NK-92 (cell line): Measurements from ENCODE around the gene FOXP1.
"Not testable (repeated sequence)": the region's sequence is repeated elsewhere in the genome, so short reads cannot be mapped to it uniquely, and the experiment has no call there.

Experiments used
- DNase-seq: peaks from one replicate; lab custom pipeline; 2025; ENCODE audit not compliant: unreplicated experiment; lab: John Stamatoyannopoulos, UW

FOXP1 gene

GRCh38 chr3:71454512-71455403 is 128.8 kb downstream of the FOXP1 start:
- no peak for DNase-seq

- no peak for DNase-seq
Observed at GRCh38 chr3:71453822-71454511, 129.6 kb downstream of the FOXP1 start.

- DNase-seq: no peak
Observed at GRCh38 chr3:71453319-71453718, 130.2 kb downstream of the FOXP1 start.

GRCh38 chr3:71451812-71452211 is 131.7 kb downstream of the FOXP1 start:
- no peak for DNase-seq

- DNase-seq: no peak
Observed at GRCh38 chr3:71451060-71451459, 132.5 kb downstream of the FOXP1 start.

- no peak for DNase-seq
Observed at GRCh38 chr3:71450162-71450561, 133.4 kb downstream of the FOXP1 start.

- DNase-seq: no peak
Observed at GRCh38 chr3:71447803-71448202, 135.7 kb downstream of the FOXP1 start.

- DNase-seq: no peak
Observed at GRCh38 chr3:71447197-71447596, 136.3 kb downstream of the FOXP1 start.

GRCh38 chr3:71446734-71447133 is 136.8 kb downstream of the FOXP1 start:
- no peak for DNase-seq

- DNase-seq: no peak
Observed at GRCh38 chr3:71446260-71446659, 137.3 kb downstream of the FOXP1 start.

GRCh38 chr3:71444861-71445259 is 138.7 kb downstream of the FOXP1 start:
- no peak for DNase-seq

- no peak for DNase-seq
Observed at GRCh38 chr3:71444028-71444860, 139.3 kb downstream of the FOXP1 start.

- DNase-seq: no peak
Observed at GRCh38 chr3:71443332-71443731, 140.2 kb downstream of the FOXP1 start.

- DNase-seq: no peak
Observed at GRCh38 chr3:71442652-71443042, 140.9 kb downstream of the FOXP1 start.

GRCh38 chr3:71441925-71442651 is 141.4 kb downstream of the FOXP1 start:
- DNase-seq: no peak

- no peak for DNase-seq
Observed at GRCh38 chr3:71441217-71441924, 142.2 kb downstream of the FOXP1 start.

- DNase-seq: no peak
Observed at GRCh38 chr3:71438904-71439303, 144.6 kb downstream of the FOXP1 start.

GRCh38 chr3:71438071-71438685 is 145.3 kb downstream of the FOXP1 start:
- DNase-seq: no peak

- DNase-seq: no peak
Observed at GRCh38 chr3:71436337-71436736, 147.2 kb downstream of the FOXP1 start.

GRCh38 chr3:71435836-71436235 is 147.7 kb downstream of the FOXP1 start:
- not testable (repeated sequence) for DNase-seq
